ENCODE results near the gene DNER. TPM values are rescaled to one million over a fixed set of nuclear protein-coding genes. Genes with fewer than 3 reads are reported as not detected.
A peak's percentile ranks its signal among the peaks of the same experiment; 100 is the strongest.

The DNER gene
- total and polyA plus RNA-seq, 2 of the 13 experiments (the other 11 are each of a cell fraction or from before 2014, with no cell fraction given), result not detected

DNA sequence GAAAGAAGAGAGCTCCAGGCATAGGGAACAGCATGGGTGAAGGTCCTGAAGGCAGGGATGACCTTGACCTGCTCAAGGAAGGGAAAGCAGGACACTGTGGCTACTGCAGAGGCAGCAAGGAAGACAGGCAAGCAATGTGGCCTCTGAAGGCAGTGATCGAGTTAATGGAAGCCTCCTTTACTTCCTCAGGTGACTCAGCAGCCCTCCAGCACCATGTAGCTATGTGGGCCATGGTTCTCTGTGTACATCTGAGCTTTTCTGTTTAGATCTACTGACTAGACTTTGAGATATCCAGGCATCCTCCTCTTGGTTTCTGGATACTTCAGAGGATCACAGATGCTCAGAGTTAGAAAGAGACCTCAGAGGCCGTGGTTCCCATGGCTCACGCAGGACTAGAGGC, 336.0 kb downstream of the DNER start:
- Histone ChIP-seq H3K27ac (ENCODE audit: extremely low read length, insufficient read depth, low read length) (no peak overlapping the region), H3K36me3 (replicated peaks in 1 of 2; ENCODE audit: control insufficient read depth in 1 of 2, insufficient read depth in 2 of 2, low read length in 2 of 2) (no peaks in the 10 kb centered on the region), H3K9ac (ENCODE audit: insufficient read depth, low read depth, low read length) (no peak overlapping the region), H3K4me1 (ENCODE audit: insufficient read depth, low read length) (no peaks in the 10 kb centered on the region), H3K4me3 (replicated peaks in 1 of 3; ENCODE audit: insufficient read depth in 1 of 3, low read depth in 2 of 3, low read length in 3 of 3) (no peak overlapping the region), H3K4me2 (ENCODE audit: low read depth, low read length) (no peak overlapping the region), H3K79me2 (ENCODE audit: insufficient read depth, low read length) (no peaks in the 10 kb centered on the region), H4K20me1 (ENCODE audit: insufficient read depth, low read length) (no peaks in the 10 kb centered on the region), H2AFZ (ENCODE audit: low read length) (no peak overlapping the region), H3K9me3 (ENCODE audit: low read length) (no peaks in the 10 kb centered on the region; the same call in 1 of the 2 replicates), H3K27me3 (ENCODE audit: control insufficient read depth in 1 of 2, insufficient read depth in 2 of 2, low read length in 2 of 2) (no peaks in the 10 kb centered on the region)
- ATAC-seq (no peak), FAIRE-seq (no peak), DNase-seq (ENCODE audit: low spot score) (no peak)
- TF ChIP-seq MAFK (conservative IDR thresholded peaks at IDR 0.05 in 1 of 2, IDR thresholded peaks at IDR 0.05 in 1 of 2; ENCODE audit: low read length in 2 of 2), result no peak
- TF ChIP-seq, protein P1, sequence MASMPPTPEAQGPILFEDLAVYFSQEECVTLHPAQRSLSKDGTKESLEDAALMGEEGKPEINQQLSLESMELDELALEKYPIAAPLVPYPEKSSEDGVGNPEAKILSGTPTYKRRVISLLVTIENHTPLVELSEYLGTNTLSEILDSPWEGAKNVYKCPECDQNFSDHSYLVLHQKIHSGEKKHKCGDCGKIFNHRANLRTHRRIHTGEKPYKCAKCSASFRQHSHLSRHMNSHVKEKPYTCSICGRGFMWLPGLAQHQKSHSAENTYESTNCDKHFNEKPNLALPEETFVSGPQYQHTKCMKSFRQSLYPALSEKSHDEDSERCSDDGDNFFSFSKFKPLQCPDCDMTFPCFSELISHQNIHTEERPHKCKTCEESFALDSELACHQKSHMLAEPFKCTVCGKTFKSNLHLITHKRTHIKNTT (CRISPR knock-in tag; IDR thresholded peaks at IDR 0.05), result no peak
- TF ChIP-seq, protein P2, sequence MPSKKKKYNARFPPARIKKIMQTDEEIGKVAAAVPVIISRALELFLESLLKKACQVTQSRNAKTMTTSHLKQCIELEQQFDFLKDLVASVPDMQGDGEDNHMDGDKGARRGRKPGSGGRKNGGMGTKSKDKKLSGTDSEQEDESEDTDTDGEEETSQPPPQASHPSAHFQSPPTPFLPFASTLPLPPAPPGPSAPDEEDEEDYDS (CRISPR knock-in tag; IDR thresholded peaks at IDR 0.05), result no peak
- no peak for TF ChIP-seq KAT7 (CRISPR knock-in tag; IDR thresholded peaks at IDR 0.05; ENCODE audit: borderline replicate concordance)
- TF ChIP-seq ZNF282 (IDR thresholded peaks at IDR 0.05; ENCODE audit: partially characterized antibody), result no peak
- TF ChIP-seq ZNF121 (CRISPR knock-in tag; IDR thresholded peaks at IDR 0.05), result no peak
- TF ChIP-seq ATAD3A (CRISPR knock-in tag; IDR thresholded peaks at IDR 0.05), result no peak
- no peak for TF ChIP-seq PLRG1 (conservative IDR thresholded peaks at IDR 0.05)
- no peak for TF ChIP-seq ZNF138 (CRISPR knock-in tag; IDR thresholded peaks at IDR 0.05; ENCODE audit: low read depth)
- ChIA-PET CTCF (ENCODE audit: low intra/inter-chr PET ratio, low total read pairs) (no interaction called here), POLR2A (no interaction called here)
- no TSS peak for BruUV-seq (replicated peaks)
- in situ Hi-C loops (cut with HindIII; ENCODE audit: extremely low pct_ligation_motif_present, low pct_unique_long_range_greater_than_20kb), result no loop called here
- intact Hi-C loops (cut with micrococcal nuclease; ENCODE audit: unreplicated experiment), result no loop called here
- 0% methylated on average over 2 of the region's 3 CpGs for WGBS (ENCODE audit: low lambda C conversion rate)

DNA sequence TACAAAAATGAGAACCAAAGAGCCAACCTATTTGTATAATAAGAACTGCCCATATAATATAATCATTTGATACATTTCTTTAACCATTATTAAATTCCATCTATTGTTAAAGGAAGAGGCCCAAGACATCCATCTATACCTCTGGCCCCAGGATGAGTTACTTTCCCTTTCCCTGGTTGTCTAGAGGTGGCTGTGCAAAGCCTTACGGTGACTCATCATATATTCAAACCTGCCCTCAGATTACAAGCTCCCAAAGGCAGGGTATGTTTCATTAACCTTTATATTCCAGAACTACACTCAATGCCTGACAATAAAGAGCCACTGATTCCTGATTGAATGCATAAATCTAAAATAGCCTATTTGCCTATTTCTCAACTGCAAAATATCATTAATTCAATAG, 337.5 kb downstream of the DNER start:
- CTCF ChIA-PET (ENCODE audit: low intra/inter-chr PET ratio, low total read pairs), result no interaction called here
- no peak for TF ChIP-seq ZMAT3 (CRISPR knock-in tag; conservative IDR thresholded peaks at IDR 0.05)
- no peak for TF ChIP-seq MIXL1 (CRISPR knock-in tag; IDR thresholded peaks at IDR 0.05)
- TF ChIP-seq, protein P3, sequence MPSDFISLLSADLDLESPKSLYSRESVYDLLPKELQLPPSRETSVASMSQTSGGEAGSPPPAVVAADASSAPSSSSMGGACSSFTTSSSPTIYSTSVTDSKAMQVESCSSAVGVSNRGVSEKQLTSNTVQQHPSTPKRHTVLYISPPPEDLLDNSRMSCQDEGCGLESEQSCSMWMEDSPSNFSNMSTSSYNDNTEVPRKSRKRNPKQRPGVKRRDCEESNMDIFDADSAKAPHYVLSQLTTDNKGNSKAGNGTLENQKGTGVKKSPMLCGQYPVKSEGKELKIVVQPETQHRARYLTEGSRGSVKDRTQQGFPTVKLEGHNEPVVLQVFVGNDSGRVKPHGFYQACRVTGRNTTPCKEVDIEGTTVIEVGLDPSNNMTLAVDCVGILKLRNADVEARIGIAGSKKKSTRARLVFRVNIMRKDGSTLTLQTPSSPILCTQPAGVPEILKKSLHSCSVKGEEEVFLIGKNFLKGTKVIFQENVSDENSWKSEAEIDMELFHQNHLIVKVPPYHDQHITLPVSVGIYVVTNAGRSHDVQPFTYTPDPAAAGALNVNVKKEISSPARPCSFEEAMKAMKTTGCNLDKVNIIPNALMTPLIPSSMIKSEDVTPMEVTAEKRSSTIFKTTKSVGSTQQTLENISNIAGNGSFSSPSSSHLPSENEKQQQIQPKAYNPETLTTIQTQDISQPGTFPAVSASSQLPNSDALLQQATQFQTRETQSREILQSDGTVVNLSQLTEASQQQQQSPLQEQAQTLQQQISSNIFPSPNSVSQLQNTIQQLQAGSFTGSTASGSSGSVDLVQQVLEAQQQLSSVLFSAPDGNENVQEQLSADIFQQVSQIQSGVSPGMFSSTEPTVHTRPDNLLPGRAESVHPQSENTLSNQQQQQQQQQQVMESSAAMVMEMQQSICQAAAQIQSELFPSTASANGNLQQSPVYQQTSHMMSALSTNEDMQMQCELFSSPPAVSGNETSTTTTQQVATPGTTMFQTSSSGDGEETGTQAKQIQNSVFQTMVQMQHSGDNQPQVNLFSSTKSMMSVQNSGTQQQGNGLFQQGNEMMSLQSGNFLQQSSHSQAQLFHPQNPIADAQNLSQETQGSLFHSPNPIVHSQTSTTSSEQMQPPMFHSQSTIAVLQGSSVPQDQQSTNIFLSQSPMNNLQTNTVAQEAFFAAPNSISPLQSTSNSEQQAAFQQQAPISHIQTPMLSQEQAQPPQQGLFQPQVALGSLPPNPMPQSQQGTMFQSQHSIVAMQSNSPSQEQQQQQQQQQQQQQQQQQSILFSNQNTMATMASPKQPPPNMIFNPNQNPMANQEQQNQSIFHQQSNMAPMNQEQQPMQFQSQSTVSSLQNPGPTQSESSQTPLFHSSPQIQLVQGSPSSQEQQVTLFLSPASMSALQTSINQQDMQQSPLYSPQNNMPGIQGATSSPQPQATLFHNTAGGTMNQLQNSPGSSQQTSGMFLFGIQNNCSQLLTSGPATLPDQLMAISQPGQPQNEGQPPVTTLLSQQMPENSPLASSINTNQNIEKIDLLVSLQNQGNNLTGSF (CRISPR knock-in tag; IDR thresholded peaks at IDR 0.05), result no peak
- TF ChIP-seq POLR2G (IDR thresholded peaks at IDR 0.05; ENCODE audit: low read depth, low read length), result no peak
- peak; percentile 54 for TF ChIP-seq NFE2L2 (IDR thresholded peaks at IDR 0.05; ENCODE audit: low read length)
- TF ChIP-seq ZNF549 (CRISPR knock-in tag; IDR thresholded peaks at IDR 0.05), result no peak
- Histone ChIP-seq H3K4me2 (ENCODE audit: low read depth, low read length) (no peak overlapping the region), H2AFZ (ENCODE audit: low read length) (no peak overlapping the region), H3K9me3 (ENCODE audit: low read length) (no peaks in the 10 kb centered on the region; the same call in 1 of the 2 replicates), H3K27me3 (ENCODE audit: control insufficient read depth in 1 of 2, insufficient read depth in 2 of 2, low read length in 2 of 2) (no peaks in the 10 kb centered on the region), H3K79me2 (ENCODE audit: insufficient read depth, low read length) (no peaks in the 10 kb centered on the region), H4K20me1 (ENCODE audit: insufficient read depth, low read length) (no peaks in the 10 kb centered on the region), H3K4me1 (ENCODE audit: insufficient read depth, low read length) (no peaks in the 10 kb centered on the region), H3K36me3 (replicated peaks in 1 of 2; ENCODE audit: control insufficient read depth in 1 of 2, insufficient read depth in 2 of 2, low read length in 2 of 2) (no peaks in the 10 kb centered on the region), H3K4me3 (replicated peaks in 1 of 3; ENCODE audit: insufficient read depth in 1 of 3, low read depth in 2 of 3, low read length in 3 of 3) (no peak overlapping the region), H3K27ac (ENCODE audit: extremely low read length, insufficient read depth, low read length) (no peak overlapping the region), H3K9ac (ENCODE audit: insufficient read depth, low read depth, low read length) (no peak overlapping the region)
- DNase-seq (ENCODE audit: low spot score) (no peak), ATAC-seq (no peak), FAIRE-seq (no peak)
- POLR2A ChIA-PET, result no interaction called here
- no TSS peak for BruUV-seq (replicated peaks)
- intact Hi-C loops (cut with micrococcal nuclease; ENCODE audit: unreplicated experiment), result no loop called here
- 0% methylated on average over 1 of the region's 1 CpG for WGBS (ENCODE audit: low lambda C conversion rate)
- in situ Hi-C loops (cut with HindIII; ENCODE audit: extremely low pct_ligation_motif_present, low pct_unique_long_range_greater_than_20kb), result no loop called here

All from HepG2 (cell line).